ENCODE data around the gene TRIM8. TPM values are rescaled to one million over a fixed set of nuclear protein-coding genes. Genes with fewer than 3 reads are reported as not detected.

TRIM8 gene
- total RNA-seq, 4 donors from 2014 or later: 27.6 to 75.9 (median 48.8) TPM

DNA sequence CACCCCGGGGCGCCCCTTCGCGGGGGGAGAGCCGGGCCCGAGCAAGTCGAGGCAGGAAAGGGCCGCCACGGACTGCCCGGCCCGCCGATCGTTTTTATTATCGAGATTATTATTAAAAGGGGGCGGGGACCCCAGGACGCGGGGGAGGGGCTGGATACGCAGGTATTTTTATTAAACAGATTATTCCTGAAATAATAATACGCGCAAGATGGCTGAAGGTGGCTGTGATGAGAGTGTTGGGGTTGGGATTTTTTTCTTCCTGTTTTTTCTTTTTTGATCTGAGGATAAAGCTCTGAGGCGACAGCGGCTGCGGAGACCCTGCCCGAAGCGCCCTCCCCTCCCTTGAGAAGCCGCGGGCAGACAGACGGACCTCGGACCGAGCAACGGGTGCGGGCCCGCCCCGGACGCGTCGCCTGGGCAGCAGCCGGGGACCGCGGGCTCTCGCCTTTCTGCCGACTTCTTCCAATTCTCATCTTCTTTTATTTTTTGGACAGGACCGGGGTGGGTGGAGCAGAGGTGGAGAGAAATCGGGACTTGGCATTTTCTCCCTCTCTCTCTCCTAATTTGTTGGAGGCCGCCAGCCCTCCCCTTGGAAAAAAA is 1.4 kb upstream of the TRIM8 start:
- Histone ChIP-seq H3K27me3 (no peaks in the 10 kb centered on the region), H3K4me1 (peaks cover 18 to 33% (median 18%) of the 10 kb centered on the region in 3 donors), H3K27ac (peak overlapping the region; percentile 97 to 100 (median 99)), H3K4me3 (peak overlapping the region; percentile 85 to 94 (median 90)), H3K36me3 (no peaks in the 10 kb centered on the region), H3K9me3 (no peaks in the 10 kb centered on the region)
- TF ChIP-seq POLR2A (IDR thresholded peaks at IDR 0.05): peak in 2 of 4 donors; percentile 68 to 83
- TF ChIP-seq, protein P1, sequence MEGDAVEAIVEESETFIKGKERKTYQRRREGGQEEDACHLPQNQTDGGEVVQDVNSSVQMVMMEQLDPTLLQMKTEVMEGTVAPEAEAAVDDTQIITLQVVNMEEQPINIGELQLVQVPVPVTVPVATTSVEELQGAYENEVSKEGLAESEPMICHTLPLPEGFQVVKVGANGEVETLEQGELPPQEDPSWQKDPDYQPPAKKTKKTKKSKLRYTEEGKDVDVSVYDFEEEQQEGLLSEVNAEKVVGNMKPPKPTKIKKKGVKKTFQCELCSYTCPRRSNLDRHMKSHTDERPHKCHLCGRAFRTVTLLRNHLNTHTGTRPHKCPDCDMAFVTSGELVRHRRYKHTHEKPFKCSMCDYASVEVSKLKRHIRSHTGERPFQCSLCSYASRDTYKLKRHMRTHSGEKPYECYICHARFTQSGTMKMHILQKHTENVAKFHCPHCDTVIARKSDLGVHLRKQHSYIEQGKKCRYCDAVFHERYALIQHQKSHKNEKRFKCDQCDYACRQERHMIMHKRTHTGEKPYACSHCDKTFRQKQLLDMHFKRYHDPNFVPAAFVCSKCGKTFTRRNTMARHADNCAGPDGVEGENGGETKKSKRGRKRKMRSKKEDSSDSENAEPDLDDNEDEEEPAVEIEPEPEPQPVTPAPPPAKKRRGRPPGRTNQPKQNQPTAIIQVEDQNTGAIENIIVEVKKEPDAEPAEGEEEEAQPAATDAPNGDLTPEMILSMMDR (IDR thresholded peaks at IDR 0.05): no peak
- 0 to 2% methylated on average over 7 to 37 of the region's 45 CpGs for WGBS, 2 donors
- no peak for DNase-seq
- intact Hi-C loops (cut with DNase I): no loop called here

DNA sequence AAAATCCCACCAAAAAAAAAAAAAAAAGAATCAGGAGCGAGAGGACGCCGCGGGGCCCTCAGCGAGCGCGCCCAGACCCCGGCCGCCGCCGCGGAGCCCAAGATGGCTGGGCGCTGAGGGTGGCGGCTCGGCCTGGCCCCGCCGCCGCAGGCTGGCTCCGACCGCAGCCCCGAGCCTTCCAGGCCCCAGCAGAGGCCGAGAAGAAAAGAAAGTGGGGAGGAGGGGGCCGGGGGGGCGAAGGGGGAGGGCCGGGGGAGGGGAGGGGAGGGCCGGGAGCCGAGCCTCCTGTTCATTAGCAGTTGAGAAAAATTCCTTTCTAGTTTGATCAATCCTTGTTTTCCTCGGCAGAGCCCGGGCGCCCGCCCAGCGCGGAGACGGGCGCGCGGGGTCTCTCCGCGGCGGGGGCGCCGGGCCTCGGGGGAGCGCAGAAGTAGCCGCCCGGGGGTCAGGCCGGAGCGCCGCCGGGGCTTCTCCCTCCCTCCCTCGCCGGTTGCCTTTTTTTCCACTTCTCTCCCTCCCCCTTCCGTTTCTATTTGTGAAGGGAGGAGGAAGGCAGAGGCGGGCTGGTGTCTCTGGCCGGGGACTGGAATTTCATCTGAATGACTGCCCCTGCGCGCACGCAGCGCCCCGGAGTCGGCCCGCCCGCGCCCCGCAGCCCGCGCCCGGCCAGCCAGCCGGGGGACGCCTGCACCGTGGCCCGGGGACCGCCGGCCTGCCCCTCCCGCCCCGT is 778 bp upstream of the TRIM8 start:
- TF ChIP-seq, protein P1 (IDR thresholded peaks at IDR 0.05): peak in 1 of 6 experiments; percentile 4
- TF ChIP-seq POLR2A (IDR thresholded peaks at IDR 0.05): peak in 2 of 4 donors; percentile 60 to 87
- no peaks in the 10 kb centered on the region for H3K36me3 ChIP-seq
- peak overlapping the region; percentile 97 to 100 (median 99) for H3K27ac ChIP-seq
- peak overlapping the region; percentile 85 to 94 (median 90) for H3K4me3 ChIP-seq
- intact Hi-C loops (cut with DNase I): no loop called here
- peaks cover 24 to 40% (median 25%) of the 10 kb centered on the region in 3 donors for H3K4me1 ChIP-seq
- WGBS, 2 donors: 1% methylated on average over 17 to 45 of the region's 76 CpGs
- no peak for DNase-seq
- no peaks in the 10 kb centered on the region for H3K27me3 ChIP-seq
- no peaks in the 10 kb centered on the region for H3K9me3 ChIP-seq

DNA sequence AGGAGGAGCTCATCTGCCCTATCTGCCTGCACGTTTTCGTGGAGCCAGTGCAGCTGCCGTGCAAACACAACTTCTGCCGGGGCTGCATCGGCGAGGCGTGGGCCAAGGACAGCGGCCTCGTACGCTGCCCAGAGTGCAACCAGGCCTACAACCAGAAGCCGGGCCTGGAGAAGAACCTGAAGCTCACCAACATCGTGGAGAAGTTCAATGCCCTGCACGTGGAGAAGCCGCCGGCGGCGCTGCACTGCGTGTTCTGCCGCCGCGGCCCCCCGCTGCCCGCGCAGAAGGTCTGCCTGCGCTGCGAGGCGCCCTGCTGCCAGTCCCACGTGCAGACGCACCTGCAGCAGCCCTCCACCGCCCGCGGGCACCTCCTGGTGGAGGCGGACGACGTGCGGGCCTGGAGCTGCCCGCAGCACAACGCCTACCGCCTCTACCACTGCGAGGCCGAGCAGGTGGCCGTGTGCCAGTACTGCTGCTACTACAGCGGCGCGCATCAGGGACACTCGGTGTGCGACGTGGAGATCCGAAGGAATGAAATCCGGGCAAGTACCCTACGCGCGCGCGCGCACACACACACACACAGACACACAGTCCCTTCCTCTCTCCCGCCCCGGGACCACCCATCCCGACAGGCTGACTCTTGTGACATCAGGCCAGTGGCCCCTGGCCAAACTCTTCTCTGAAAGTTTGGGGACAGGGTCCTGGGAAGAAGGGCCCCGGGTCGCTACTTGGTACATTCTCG is 538 bp downstream of the TRIM8 start:
- H3K36me3 ChIP-seq: no peaks in the 10 kb centered on the region
- H3K4me3 ChIP-seq: peak overlapping the region; percentile 85 to 94 (median 90)
- intact Hi-C loops (cut with DNase I): no loop called here
- WGBS, 2 donors: 0% methylated on average over 1 of the region's 62 CpGs
- H3K27me3 ChIP-seq: no peaks in the 10 kb centered on the region
- peak overlapping the region; percentile 97 to 100 (median 99) for H3K27ac ChIP-seq
- DNase-seq: peak; percentile 75
- peak in 1 of 4 donors; percentile 25 for TF ChIP-seq POLR2A (IDR thresholded peaks at IDR 0.05)
- TF ChIP-seq, protein P1 (IDR thresholded peaks at IDR 0.05): peak; percentile 30 to 66 (median 56)
- peaks cover 38 to 53% (median 38%) of the 10 kb centered on the region in 3 donors for H3K4me1 ChIP-seq
- H3K9me3 ChIP-seq: no peaks in the 10 kb centered on the region

DNA sequence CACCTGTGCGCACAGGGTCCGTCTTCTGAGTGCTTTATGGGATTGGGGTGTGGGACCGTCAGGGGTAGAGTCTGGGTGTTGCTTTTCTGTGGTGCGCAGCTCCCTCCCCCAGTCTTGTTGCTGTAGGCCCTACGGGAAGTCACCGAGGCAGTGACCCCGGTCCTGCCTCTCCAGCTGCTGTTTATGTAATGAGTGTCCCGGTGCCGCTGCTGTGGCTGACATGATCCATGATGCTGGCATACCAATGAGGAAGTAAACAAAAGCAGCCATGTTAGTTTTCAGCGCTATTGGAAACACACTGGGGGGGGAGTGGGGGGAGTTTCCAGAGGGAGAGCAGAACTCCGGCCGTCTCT is 1.1 kb downstream of the TRIM8 start:
- Histone ChIP-seq H3K27me3 (no peaks in the 10 kb centered on the region), H3K4me1 (peaks cover 41 to 58% (median 43%) of the 10 kb centered on the region in 3 donors), H3K36me3 (no peaks in the 10 kb centered on the region), H3K27ac (peak overlapping the region; percentile 97 to 100 (median 99)), H3K4me3 (peak overlapping the region; percentile 85 to 94 (median 90)), H3K9me3 (no peaks in the 10 kb centered on the region)
- TF ChIP-seq, protein P1 (IDR thresholded peaks at IDR 0.05): no peak
- peak in 1 of 4 donors; percentile 20 for TF ChIP-seq POLR2A (IDR thresholded peaks at IDR 0.05)
- WGBS, 2 donors: 0% methylated on average over 4 of the region's 12 CpGs; no CpG with 5 or more reads in 1 of the 2 donors
- intact Hi-C loops (cut with DNase I): no loop called here
- DNase-seq: no peak
